Measurements from ENCODE around the gene TSPAN8. TPM values are rescaled to one million over a fixed set of nuclear protein-coding genes. Genes with fewer than 3 reads are reported as not detected.

TSPAN8 gene
- total and polyA plus RNA-seq, 10 of the 15 experiments (the other 5 are each of a cell fraction or from before 2014, with no cell fraction given), result 0.16 to 0.49 TPM; not detected in 8

- TF ChIP-seq USF1 (IDR thresholded peaks at IDR 0.05; ENCODE audit: borderline replicate concordance, extremely low read length, insufficient read depth, low read depth, low read length), result no peak
- TF ChIP-seq MEF2B (IDR thresholded peaks at IDR 0.05; ENCODE audit: partially characterized antibody, poor library complexity, severe bottlenecking), result no peak
- no peak for TF ChIP-seq HSF1 (IDR thresholded peaks at IDR 0.05; ENCODE audit: low read depth, low read length)
- no peak for TF ChIP-seq MTA3 (IDR thresholded peaks at IDR 0.05; ENCODE audit: borderline replicate concordance, low read length)
- TF ChIP-seq DPF2 (IDR thresholded peaks at IDR 0.05), result no peak
- no peak for TF ChIP-seq CBFB (IDR thresholded peaks at IDR 0.05; ENCODE audit: low read depth)
- ChIA-PET SMC1A (ENCODE audit: uncharacterized antibody, unreplicated experiment) (no interaction called here), POLR2A (no interaction called here), CTCF (no interaction called here), RAD21 (ENCODE audit: unreplicated experiment) (no interaction called here)
- Histone ChIP-seq H3K36me3 (ENCODE audit: control insufficient read depth in 2 of 2, insufficient read depth in 2 of 2, low read length in 1 of 2) (no peaks in the 10 kb centered on the region), H3K4me1 (ENCODE audit: control insufficient read depth, insufficient read depth, low read length) (no peaks in the 10 kb centered on the region), H3K9me3 (replicated peaks; ENCODE audit: control insufficient read depth, insufficient read depth, low read length) (no peaks in the 10 kb centered on the region), H3K9ac (ENCODE audit: control insufficient read depth, insufficient read depth, low read length) (no peak overlapping the region), H3K4me3 (no peak overlapping the region), H3K4me2 (ENCODE audit: control insufficient read depth, insufficient read depth) (no peak overlapping the region), H2AFZ (ENCODE audit: control insufficient read depth, low read depth, low read length) (no peak overlapping the region), H3K79me2 (ENCODE audit: control insufficient read depth, insufficient read depth, low read length) (no peaks in the 10 kb centered on the region), H4K20me1 (ENCODE audit: control insufficient read depth, insufficient read depth) (no peaks in the 10 kb centered on the region), H3K27ac (ENCODE audit: control insufficient read depth, insufficient read depth) (no peak overlapping the region), H3K27me3 (replicated peaks in 1 of 2; ENCODE audit: control insufficient read depth in 2 of 2, insufficient read depth in 2 of 2, low read length in 1 of 2) (no peaks in the 10 kb centered on the region)
- DNase-seq (ENCODE audit: low read depth, low spot score) (no peak), FAIRE-seq (no peak), ATAC-seq (no peak)
- WGBS (ENCODE audit: insufficient coverage, insufficient replicate concordance, low lambda C conversion rate, missing lambda C conversion rate), result 16% methylated on average over 3 of the region's 3 CpGs
- in situ Hi-C loops (cut with MboI) (no loop called here), intact Hi-C loops (cut with micrococcal nuclease; ENCODE audit: unreplicated experiment) (no loop called here)
- BruUV-seq (replicated peaks), result no TSS peak
These were observed 49.4 kb downstream of the TSPAN8 start for GRCh38 chr12:71108355-71108754.
